ENCODE data around the gene PIGM.

PIGM gene

DNA sequence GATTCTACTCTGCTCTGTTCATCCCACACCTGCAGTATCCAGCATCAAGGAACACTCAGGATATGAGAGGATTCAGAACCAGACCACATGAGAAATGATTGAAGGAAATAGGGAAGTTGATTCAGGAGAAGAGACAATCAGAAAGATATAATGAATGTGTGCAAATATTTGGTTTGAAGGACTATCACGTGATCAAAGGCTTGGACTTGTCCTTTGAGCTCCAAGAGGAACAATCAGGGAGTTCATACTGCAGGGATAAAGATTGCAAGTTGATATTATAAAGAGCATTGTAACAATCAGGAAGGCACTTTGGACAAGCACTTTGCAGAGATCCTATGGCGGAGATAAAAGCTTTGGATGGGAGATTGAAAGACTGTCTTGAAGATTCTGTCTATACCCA is 13.9 kb upstream of the PIGM start:
- no peak overlapping the region for H2AFZ ChIP-seq (ENCODE audit: low read depth)
- H3K4me2 ChIP-seq: no peak overlapping the region
- H3K27ac ChIP-seq: no peak overlapping the region
- no peaks in the 10 kb centered on the region for H3K79me2 ChIP-seq (ENCODE audit: insufficient read depth, low read depth)
- no peaks in the 10 kb centered on the region for H4K20me1 ChIP-seq (ENCODE audit: insufficient read depth)
- H3K27me3 ChIP-seq (ENCODE audit: insufficient read depth, low read depth): no peaks in the 10 kb centered on the region
- H3K9ac ChIP-seq: no peak overlapping the region
- H3K4me1 ChIP-seq (ENCODE audit: low read depth, poor library complexity, severe bottlenecking): peaks cover 32% of the 10 kb centered on the region
- TF ChIP-seq, protein P1, sequence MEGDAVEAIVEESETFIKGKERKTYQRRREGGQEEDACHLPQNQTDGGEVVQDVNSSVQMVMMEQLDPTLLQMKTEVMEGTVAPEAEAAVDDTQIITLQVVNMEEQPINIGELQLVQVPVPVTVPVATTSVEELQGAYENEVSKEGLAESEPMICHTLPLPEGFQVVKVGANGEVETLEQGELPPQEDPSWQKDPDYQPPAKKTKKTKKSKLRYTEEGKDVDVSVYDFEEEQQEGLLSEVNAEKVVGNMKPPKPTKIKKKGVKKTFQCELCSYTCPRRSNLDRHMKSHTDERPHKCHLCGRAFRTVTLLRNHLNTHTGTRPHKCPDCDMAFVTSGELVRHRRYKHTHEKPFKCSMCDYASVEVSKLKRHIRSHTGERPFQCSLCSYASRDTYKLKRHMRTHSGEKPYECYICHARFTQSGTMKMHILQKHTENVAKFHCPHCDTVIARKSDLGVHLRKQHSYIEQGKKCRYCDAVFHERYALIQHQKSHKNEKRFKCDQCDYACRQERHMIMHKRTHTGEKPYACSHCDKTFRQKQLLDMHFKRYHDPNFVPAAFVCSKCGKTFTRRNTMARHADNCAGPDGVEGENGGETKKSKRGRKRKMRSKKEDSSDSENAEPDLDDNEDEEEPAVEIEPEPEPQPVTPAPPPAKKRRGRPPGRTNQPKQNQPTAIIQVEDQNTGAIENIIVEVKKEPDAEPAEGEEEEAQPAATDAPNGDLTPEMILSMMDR (conservative IDR thresholded peaks at IDR 0.05; ENCODE audit: low read depth, low read length): no peak
- H3K36me3 ChIP-seq (ENCODE audit: insufficient read depth): no peaks in the 10 kb centered on the region
- H3K4me3 ChIP-seq (IDR thresholded peaks at IDR 0.05; ENCODE audit: insufficient read depth, low read depth, low read length): no peak overlapping the region

DNA sequence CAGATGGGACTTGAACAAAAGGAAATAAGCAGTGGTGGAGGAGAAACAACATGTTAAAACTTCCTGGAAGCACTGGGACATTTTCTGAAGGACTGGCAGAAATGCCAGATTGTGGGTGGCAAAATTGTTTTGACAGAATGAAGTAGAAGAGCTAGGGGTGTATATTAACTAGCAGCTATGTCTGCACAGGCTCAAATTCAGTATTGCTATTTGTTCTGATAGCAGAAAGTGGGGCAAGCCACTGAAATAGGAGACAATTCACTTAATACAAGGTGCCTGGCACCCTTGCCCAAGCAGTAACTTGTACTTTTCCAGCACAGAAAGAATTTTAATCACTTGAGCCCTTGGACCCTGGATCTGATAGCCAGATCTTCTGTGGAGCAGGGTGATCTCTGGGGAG is 11.8 kb upstream of the PIGM start:
- H3K4me1 ChIP-seq (ENCODE audit: low read depth, poor library complexity, severe bottlenecking): peaks cover 25% of the 10 kb centered on the region
- no peak overlapping the region for H3K4me3 ChIP-seq (IDR thresholded peaks at IDR 0.05; ENCODE audit: insufficient read depth, low read depth, low read length)
- TF ChIP-seq, protein P1 (conservative IDR thresholded peaks at IDR 0.05; ENCODE audit: low read depth, low read length): no peak
- H3K9ac ChIP-seq: no peak overlapping the region
- no peak overlapping the region for H3K4me2 ChIP-seq
- H3K27ac ChIP-seq: no peak overlapping the region
- no peaks in the 10 kb centered on the region for H3K79me2 ChIP-seq (ENCODE audit: insufficient read depth, low read depth)
- no peaks in the 10 kb centered on the region for H4K20me1 ChIP-seq (ENCODE audit: insufficient read depth)
- no peaks in the 10 kb centered on the region for H3K27me3 ChIP-seq (ENCODE audit: insufficient read depth, low read depth)
- no peaks in the 10 kb centered on the region for H3K36me3 ChIP-seq (ENCODE audit: insufficient read depth)
- H2AFZ ChIP-seq (ENCODE audit: low read depth): no peak overlapping the region

GRCh38 chr1:160040476-160040875 is 8.7 kb upstream of the PIGM start:
- Histone ChIP-seq H3K79me2 (ENCODE audit: insufficient read depth, low read depth) (no peaks in the 10 kb centered on the region), H3K4me2 (no peak overlapping the region), H3K27ac (no peak overlapping the region), H3K4me1 (ENCODE audit: low read depth, poor library complexity, severe bottlenecking) (no peaks in the 10 kb centered on the region), H3K36me3 (ENCODE audit: insufficient read depth) (no peaks in the 10 kb centered on the region), H3K27me3 (ENCODE audit: insufficient read depth, low read depth) (no peaks in the 10 kb centered on the region), H3K9ac (no peak overlapping the region), H4K20me1 (ENCODE audit: insufficient read depth) (no peaks in the 10 kb centered on the region), H3K4me3 (IDR thresholded peaks at IDR 0.05; ENCODE audit: insufficient read depth, low read depth, low read length) (no peak overlapping the region), H2AFZ (ENCODE audit: low read depth) (no peak overlapping the region)
- TF ChIP-seq, protein P1 (conservative IDR thresholded peaks at IDR 0.05; ENCODE audit: low read depth, low read length): no peak

- H4K20me1 ChIP-seq (ENCODE audit: insufficient read depth): 0 out of 2 replicates have a peak, but pooled peaks cover 3% of the 10 kb centered on the region
- TF ChIP-seq, protein P1 (conservative IDR thresholded peaks at IDR 0.05; ENCODE audit: low read depth, low read length): no peak
- H3K4me3 ChIP-seq (IDR thresholded peaks at IDR 0.05; ENCODE audit: insufficient read depth, low read depth, low read length): peak overlapping the region; percentile 87
- H3K79me2 ChIP-seq (ENCODE audit: insufficient read depth, low read depth): peaks cover 15% of the 10 kb centered on the region
- peak overlapping the region; percentile 76 for H3K4me2 ChIP-seq
- no peak overlapping the region for H3K27ac ChIP-seq
- peaks cover 43% of the 10 kb centered on the region for H3K4me1 ChIP-seq (ENCODE audit: low read depth, poor library complexity, severe bottlenecking)
- H3K36me3 ChIP-seq (ENCODE audit: insufficient read depth): no peaks in the 10 kb centered on the region
- peak overlapping the region; percentile 90 for H2AFZ ChIP-seq (ENCODE audit: low read depth)
- H3K9ac ChIP-seq: peak overlapping the region; percentile 52; the same call in 1 of the 2 replicates
- H3K27me3 ChIP-seq (ENCODE audit: insufficient read depth, low read depth): no peaks in the 10 kb centered on the region
Measured at GRCh38 chr1:160032165-160032820, 503 bp upstream of the PIGM start.

Measured in KMS-11 (cell line).